A549 (cell line): ENCODE measurements around the gene KCNQ2. TPM values are rescaled to one million over a fixed set of nuclear protein-coding genes. Genes with fewer than 3 reads are reported as not detected.

ENCODE experiments used
- ATAC-seq, 2 experiments: fragments of 200-7000 bp in 1 of 2; fragments of >200 bp in 1 of 2; cut with Nextera tagmentation in 1 of 2; cut with Tn5 transposase in 1 of 2; 3 replicates each; pipeline versions ENCODE4 v1.8.0 to v1.9.1; 2018 to 2020; ENCODE audit warnings: mild to moderate bottlenecking in 1 of 2, moderate library complexity in 1 of 2
- CTCF ChIA-PET: fragments of 300-600 bp; sonication (Branson Sonifier 250); formaldehyde crosslinking; extraction: SDS; loops from one replicate; lab custom pipeline; 2021; ENCODE audit warnings: antibody characterized with exemption, inconsistent platforms; lab: Yijun Ruan, JAX
- POLR2A ChIA-PET: fragments of 350-600 bp; formaldehyde crosslinking; extraction: SDS; loops from one replicate; lab custom pipeline; 2021; ENCODE audit warnings: antibody characterized with exemption, inconsistent platforms; lab: Yijun Ruan, JAX
- DNase-seq, 2 experiments: peaks; one replicate each; pipeline versions ENCODE4 v3.0.0 to v3.0.0-alpha.2; 2011 to 2016; ENCODE audit warnings: low read depth in 1 of 2, low spot score in 1 of 2
- FAIRE-seq: peaks from 2 replicates; lab custom pipeline; 2011; peaks lifted over from hg19 to GRCh38; lab: Jason Lieb, UNC
- H3K27ac ChIP-seq, 2 experiments: fragments of >200 bp; sonication (Bioruptor Twin); formaldehyde crosslinking; 3 replicates each; pipeline ENCODE4 v1.5.1; 2016 to 2017
- H3K4me1 ChIP-seq: fragments of >200 bp; sonication (Bioruptor Twin); formaldehyde crosslinking; 3 replicates; pipeline ENCODE4 v1.6.1; 2016
- H3K4me2 ChIP-seq: fragments of >200 bp; sonication (Bioruptor Twin); formaldehyde crosslinking; 3 replicates; pipeline ENCODE4 v1.6.1; 2016
- H3K4me3 ChIP-seq: fragments of >200 bp; sonication (Bioruptor Twin); formaldehyde crosslinking; 3 replicates; pipeline ENCODE4 v1.5.1; 2016
- H3K9me3 ChIP-seq: fragments of >200 bp; sonication (Bioruptor Twin); formaldehyde crosslinking; 3 replicates; pipeline ENCODE4 v1.6.1; 2016
- BHLHE40 ChIP-seq: IDR thresholded peaks from 2 replicates; pipeline ENCODE4 v1.6.1; 2012; ENCODE audit warnings: low read depth, low read length, inconsistent platforms
- CTCF ChIP-seq: fragments of >200 bp; sonication (Bioruptor Twin); formaldehyde crosslinking; IDR thresholded peaks from 3 replicates; pipeline ENCODE4 v1.5.1; 2016
- ELK1 ChIP-seq: fragments of 150-350 bp; IDR thresholded peaks from 2 replicates; pipeline ENCODE4 v1.6.1; 2014; ENCODE audit warnings: low read depth, mild to moderate bottlenecking, low read length
- FOXS1 ChIP-seq: fragments of 250-450 bp; sonication (Bioruptor Pico); IDR thresholded peaks from 2 replicates; pipeline ENCODE4 v1.5.0; 2020; ENCODE audit warnings: mild to moderate bottlenecking, moderate library complexity
- HMGXB4 ChIP-seq: fragments of 250-450 bp; sonication (Bioruptor Pico); IDR thresholded peaks from 2 replicates; pipeline ENCODE4 v1.5.0; 2021; ENCODE audit warnings: mild to moderate bottlenecking, moderate library complexity, borderline replicate concordance
- HOXB13 ChIP-seq: fragments of 250-450 bp; sonication (Bioruptor Pico); IDR thresholded peaks from 2 replicates; pipeline ENCODE4 v1.5.0; 2020; ENCODE audit warnings: low read depth, mild to moderate bottlenecking, moderate library complexity
- JUN ChIP-seq, 2 experiments: fragments of >200 bp; sonication (Bioruptor Twin); formaldehyde crosslinking; IDR thresholded peaks; 2 replicates in 1 of 2; 3 replicates in 1 of 2; pipeline ENCODE4 v1.6.1; 2016 to 2017
- KDM1A ChIP-seq: fragments of 200-600 bp; sonication (generic); IDR thresholded peaks from 2 replicates; pipeline ENCODE4 v1.6.1; 2016; ENCODE audit warnings: low read depth, mild to moderate bottlenecking
- MAFK ChIP-seq: fragments of 450-650 bp; IDR thresholded peaks from 2 replicates; pipeline ENCODE4 v1.6.1; 2014; ENCODE audit not compliant: partially characterized antibody
- MYC ChIP-seq: IDR thresholded peaks from 2 replicates; pipeline ENCODE4 v1.6.1; 2012; ENCODE audit warnings: mild to moderate bottlenecking, inconsistent platforms, low read length, improper control_type of control experiment, borderline replicate concordance
- PHF8 ChIP-seq: fragments of 200-600 bp; sonication (generic); IDR thresholded peaks from 2 replicates; pipeline ENCODE4 v1.6.1; 2016; ENCODE audit warnings: low read depth, mild to moderate bottlenecking, antibody characterized with exemption, moderate library complexity, borderline replicate concordance
- RCOR1 ChIP-seq: fragments of 150-350 bp; IDR thresholded peaks from 2 replicates; pipeline ENCODE4 v1.6.1; 2014; ENCODE audit warnings: antibody characterized with exemption, low read length, low read depth
- REST ChIP-seq: fragments of 200-600 bp; sonication (generic); IDR thresholded peaks from 2 replicates; pipeline ENCODE4 v1.6.1; 2016; ENCODE audit warnings: antibody characterized with exemption, mild to moderate bottlenecking, moderate library complexity
- SMC3 ChIP-seq: fragments of >200 bp; sonication (Bioruptor Twin); formaldehyde crosslinking; IDR thresholded peaks from 3 replicates; pipeline ENCODE4 v1.6.1; 2018; ENCODE audit warnings: inconsistent platforms
- USF2 ChIP-seq: fragments of 450-650 bp; IDR thresholded peaks from 2 replicates; pipeline ENCODE4 v1.6.1; 2014; ENCODE audit warnings: antibody characterized with exemption
- ZFP36 ChIP-seq: fragments of 450-650 bp; IDR thresholded peaks from 2 replicates; pipeline ENCODE4 v1.6.1; 2014; ENCODE audit warnings: borderline replicate concordance; ENCODE audit not compliant: partially characterized antibody
- ZNF302 ChIP-seq: fragments of 250-450 bp; sonication (Bioruptor Pico); IDR thresholded peaks from 2 replicates; pipeline ENCODE4 v1.9.0; 2021; ENCODE audit warnings: inconsistent platforms, mild to moderate bottlenecking, moderate library complexity
- WGBS: methylation state at CpG from one replicate; pipeline ENCODE4 v1.1.6; 2017; ENCODE audit errors: missing lambda C conversion rate; 5-methylcytosine and 5-hydroxymethylcytosine counted together
- polyA plus RNA-seq, 4 experiments: library from polyadenylated mRNA; depleted of rRNA in 3 of 4; stranded (reverse); fragments of >200 nt; fragmentation: RNase III in 1 of 4; extraction: RNeasy Plus Mini Kit Qiagen cat#74134 plus additional on column Dnase treatment in 1 of 4; gene quantifications; 2 replicates in 3 of 4; 3 replicates in 1 of 4; pipeline ENCODE4 v1.2.3, GENCODE V29; 2011 to 2017

KCNQ2 gene
- polyA plus RNA-seq, 2 of the 4 experiments (the other 2 are of a cell fraction), result 0.14 to 0.36 TPM

- TF ChIP-seq REST, result no peak
- TF ChIP-seq, all 56 proteins: peak for 0
Measured at GRCh38 chr20:63504642-63505041, 32.2 kb upstream of the KCNQ2 start (continued).

GRCh38 chr20:63503524-63503923 lies 31.1 kb upstream of the KCNQ2 start:
- CTCF ChIA-PET, result interaction anchor here (1.0 kb wide), 1 partner anchor 10 kb away, joined by 3 read pairs; no protein-coding TSS in a partner anchor
- FAIRE-seq, result no peak
- POLR2A ChIA-PET, result interaction anchor here (1.4 kb wide), 1 partner anchor 17 kb away, joined by 7 read pairs; the partner anchor contains the start of gene PPDPF
- ATAC-seq, result no peak
- peaks cover 17% of the 10 kb centered on the region for H3K9me3 ChIP-seq
- no peak for DNase-seq
- peaks cover 5% of the 10 kb centered on the region; the same call in 1 of the 3 replicates for H3K4me1 ChIP-seq
- TF ChIP-seq MAFK (no peak), CTCF (no peak), RCOR1 (no peak), HOXB13 (CRISPR knock-in tag) (no peak), KDM1A (no peak), BHLHE40 (no peak), SMC3 (no peak), PHF8 (no peak), USF2 (no peak), ZNF302 (CRISPR knock-in tag) (no peak), HMGXB4 (CRISPR knock-in tag) (no peak), JUN (IDR thresholded peaks at IDR 0.05) (no peak), MYC (no peak), FOXS1 (no peak), ZFP36 (no peak), ELK1 (no peak)
- H3K4me3 ChIP-seq, result no peak overlapping the region
- H3K27ac ChIP-seq, result no peak overlapping the region
- 39% methylated on average over 7 of the region's 7 CpGs for WGBS
- H3K4me2 ChIP-seq, result no peak overlapping the region
